HG02623 (cell line): Measurements from ENCODE around the gene FAM117A.
"Not testable (repeated sequence)": the region's sequence is repeated elsewhere in the genome, so short reads cannot be mapped to it uniquely, and the experiment has no call there.

Source experiments
- ATAC-seq: cut with Tn5 transposase; IDR thresholded peaks from one replicate; pipeline ENCODE4 v1.9.1; 2021; ENCODE audit warnings: moderate library complexity; ENCODE audit not compliant: unreplicated experiment

Gene FAM117A

GRCh38 chr17:49764559-49765180, 739 bp upstream of the FAM117A start:
- no peak for ATAC-seq

GRCh38 chr17:49762151-49762941, 1.6 kb downstream of the FAM117A start:
- no peak for ATAC-seq

- no peak for ATAC-seq
Measured at GRCh38 chr17:49760932-49761558, 2.9 kb downstream of the FAM117A start.

- no peak for ATAC-seq
Measured at GRCh38 chr17:49760296-49760695, 3.6 kb downstream of the FAM117A start.

- no peak for ATAC-seq
Measured at GRCh38 chr17:49759203-49759602, 4.7 kb downstream of the FAM117A start.

GRCh38 chr17:49758464-49759010, 5.4 kb downstream of the FAM117A start:
- ATAC-seq, result not testable (repeated sequence)

GRCh38 chr17:49757151-49757777, 6.7 kb downstream of the FAM117A start:
- ATAC-seq, result no peak

GRCh38 chr17:49756323-49757150, 7.4 kb downstream of the FAM117A start:
- ATAC-seq, result no peak

GRCh38 chr17:49755663-49756283, 8.2 kb downstream of the FAM117A start:
- no peak for ATAC-seq

GRCh38 chr17:49753959-49754391, 10.0 kb downstream of the FAM117A start:
- no peak for ATAC-seq

- no peak for ATAC-seq
Measured at GRCh38 chr17:49752508-49752907, 11.4 kb downstream of the FAM117A start.

- no peak for ATAC-seq
Measured at GRCh38 chr17:49749730-49750129, 14.2 kb downstream of the FAM117A start.

- ATAC-seq, result peak; percentile 68
Measured at GRCh38 chr17:49748791-49749190, 15.1 kb downstream of the FAM117A start.

- no peak for ATAC-seq
Measured at GRCh38 chr17:49748223-49748622, 15.7 kb downstream of the FAM117A start.

- ATAC-seq, result no peak
Measured at GRCh38 chr17:49747632-49748031, 16.3 kb downstream of the FAM117A start.

GRCh38 chr17:49746791-49747490, 17.0 kb downstream of the FAM117A start:
- peak; percentile 51 for ATAC-seq

- ATAC-seq, result no peak
Measured at GRCh38 chr17:49745175-49746139, 18.5 kb downstream of the FAM117A start.

- ATAC-seq, result no peak
Measured at GRCh38 chr17:49742166-49742638, 21.7 kb downstream of the FAM117A start.
